Jurkat, Clone E6-1 (cell line): ENCODE measurements around the gene MON1A.
"Not testable (repeated sequence)": the region's sequence is repeated elsewhere in the genome, so short reads cannot be mapped to it uniquely, and the experiment has no call there.

Experiments used
- DNase-seq: peaks from one replicate; pipeline ENCODE4 v3.0.0-alpha.2; 2011; ENCODE audit warnings: low read depth, low spot score
- H3K4me3 ChIP-seq: 2 replicates; pipeline ENCODE4 v1.5.1; 2011; ENCODE audit warnings: mild to moderate bottlenecking, low read length, control low read depth, moderate library complexity

The MON1A gene

DNA sequence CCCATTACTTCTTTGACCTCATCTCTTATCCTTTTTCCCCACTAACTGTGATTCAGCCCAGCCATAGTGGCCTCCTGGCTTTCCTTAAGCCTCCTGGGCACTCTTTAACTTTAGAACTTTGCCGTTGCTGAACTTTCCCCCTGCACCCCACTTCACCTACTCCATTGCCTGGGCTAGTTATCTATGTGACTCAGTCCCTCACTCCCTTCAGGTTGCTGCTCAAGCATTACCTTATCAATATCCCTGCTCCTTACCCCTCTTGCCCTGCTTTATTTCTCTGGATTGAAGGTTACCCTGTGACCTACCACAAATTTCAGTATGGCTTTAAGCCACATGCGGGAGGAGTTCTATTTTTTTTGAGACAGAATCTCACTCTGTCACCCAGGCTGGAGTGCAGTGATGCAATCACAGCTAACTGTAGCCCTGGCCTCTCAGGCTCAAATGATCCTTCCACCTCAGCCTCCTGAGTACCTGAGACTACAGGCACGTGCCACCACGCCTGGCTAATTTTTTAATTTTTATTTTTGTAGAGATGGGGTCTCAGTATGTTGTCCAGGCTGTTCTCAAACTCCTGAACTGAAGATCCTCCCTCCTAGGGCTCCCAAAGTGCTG is 3.4 kb downstream of the MON1A start:
- no peak for DNase-seq
- H3K4me3 ChIP-seq = no peak overlapping the region

DNA sequence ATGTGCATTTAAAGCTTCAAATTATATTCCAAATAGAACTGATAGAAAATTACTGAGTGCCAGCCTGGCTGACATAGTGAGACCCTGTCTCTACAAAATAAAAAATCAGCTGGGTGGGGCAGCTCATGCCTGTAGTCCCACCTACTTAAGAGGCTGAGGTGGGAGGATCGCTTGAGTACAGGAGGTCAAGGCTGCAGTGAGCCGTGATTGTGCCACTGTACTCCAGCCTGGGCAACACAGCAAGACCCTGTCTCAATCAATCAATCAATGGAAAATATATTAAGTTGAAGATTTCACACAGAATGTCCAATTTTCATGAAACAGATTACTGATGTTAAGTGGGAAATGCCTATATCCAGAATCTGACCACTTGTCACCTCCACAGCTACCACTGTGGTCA is 4.1 kb downstream of the MON1A start:
- no peak overlapping the region for H3K4me3 ChIP-seq
- DNase-seq = no peak

DNA sequence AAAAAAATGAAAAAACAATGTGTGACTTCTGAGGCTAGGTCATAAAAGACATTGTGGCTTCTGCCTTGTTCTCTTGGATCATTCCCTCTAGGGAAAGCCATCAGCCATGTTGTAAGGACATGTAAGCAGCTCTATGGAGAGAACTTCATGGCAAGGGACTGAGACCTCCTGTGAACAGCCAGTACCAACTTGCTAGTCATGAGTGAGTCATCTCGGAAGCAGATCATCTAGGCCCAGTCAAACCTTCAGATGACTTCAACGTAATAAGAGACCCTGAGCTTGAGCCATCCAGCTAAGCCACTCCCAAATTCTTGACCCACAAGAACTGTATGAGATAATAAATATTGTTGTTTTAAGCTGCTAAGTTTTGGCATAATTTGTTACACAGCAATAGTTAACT is 4.9 kb downstream of the MON1A start:
- DNase-seq = no peak
- no peak overlapping the region for H3K4me3 ChIP-seq

DNA sequence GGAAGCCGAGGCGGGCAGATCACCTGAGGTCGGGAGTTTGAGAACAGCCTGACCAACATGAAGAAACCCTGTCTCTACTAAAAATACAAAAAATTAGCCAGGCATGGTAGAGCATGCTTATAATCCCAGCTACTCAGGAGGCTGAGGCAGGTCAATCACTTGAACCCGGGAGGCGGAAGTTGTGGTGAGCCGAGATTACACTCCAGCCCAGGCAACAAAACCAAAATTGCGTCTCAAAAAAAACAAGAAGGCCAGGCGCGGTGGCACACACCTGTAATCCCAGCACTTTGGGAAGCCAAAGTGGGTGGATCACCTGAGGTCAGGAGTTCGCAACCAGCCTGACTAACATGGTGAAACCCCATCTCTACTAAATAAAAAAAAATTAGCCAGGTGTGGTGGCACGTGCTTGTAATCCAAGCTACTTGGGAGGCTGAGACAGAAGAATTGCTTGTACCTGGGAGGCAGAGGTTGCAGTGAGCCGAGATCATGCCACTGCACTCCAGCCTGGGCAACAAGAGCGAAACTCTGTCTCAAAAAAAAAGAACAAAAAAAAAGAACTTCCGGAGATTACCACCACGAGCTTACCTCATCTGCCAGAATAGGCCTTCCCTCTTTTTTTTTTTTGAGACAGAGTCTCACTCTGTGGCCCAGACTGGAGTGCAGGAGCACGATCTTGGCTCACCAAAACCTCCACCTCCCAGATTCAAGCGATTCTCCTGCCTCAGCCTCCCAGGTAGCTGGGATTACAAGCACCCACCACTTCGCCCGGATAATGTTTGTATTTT is 11.6 kb downstream of the MON1A start:
- H3K4me3 ChIP-seq, DNase-seq: not testable (repeated sequence)

DNA sequence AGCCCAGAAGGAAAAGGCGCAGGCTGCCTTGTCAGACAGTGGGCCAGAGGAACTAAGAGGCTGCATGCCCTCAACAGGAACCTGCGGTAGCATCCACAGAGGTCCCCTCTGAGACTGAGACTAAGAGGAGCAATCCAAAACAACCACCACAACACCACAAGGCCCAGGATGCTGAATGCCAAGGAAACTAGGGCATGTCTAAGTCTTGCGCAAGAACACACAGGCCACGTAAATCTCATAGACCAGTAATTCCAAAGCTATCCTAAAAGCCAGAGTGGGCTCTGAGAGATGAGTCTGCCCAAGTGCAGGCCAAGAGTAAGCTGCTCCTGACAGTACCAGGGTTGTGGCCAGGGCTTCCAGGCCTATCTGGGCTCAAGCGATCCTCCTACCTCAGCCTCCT is 12.9 kb downstream of the MON1A start:
- DNase-seq = no peak
- no peak overlapping the region for H3K4me3 ChIP-seq

DNA sequence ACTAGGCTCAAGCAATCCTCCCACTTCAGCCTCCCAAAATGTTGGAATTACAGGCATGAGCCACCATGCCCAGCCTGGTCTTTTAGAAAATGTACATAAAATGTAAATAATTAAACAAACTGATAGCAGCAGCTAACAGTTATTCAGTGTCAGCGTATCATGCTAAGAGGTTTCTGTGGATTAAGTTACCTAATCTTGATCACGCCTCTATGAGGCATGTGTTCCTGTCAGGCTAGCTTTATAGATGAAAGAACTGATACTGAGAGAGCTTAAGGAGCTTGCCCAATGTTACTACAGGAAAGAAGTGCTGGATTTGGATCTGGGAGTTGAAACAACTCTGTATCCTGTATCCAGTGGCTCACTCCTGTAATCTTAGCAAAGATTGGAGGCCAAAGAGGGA is 14.7 kb downstream of the MON1A start:
- H3K4me3 ChIP-seq = no peak overlapping the region
- DNase-seq = no peak

DNA sequence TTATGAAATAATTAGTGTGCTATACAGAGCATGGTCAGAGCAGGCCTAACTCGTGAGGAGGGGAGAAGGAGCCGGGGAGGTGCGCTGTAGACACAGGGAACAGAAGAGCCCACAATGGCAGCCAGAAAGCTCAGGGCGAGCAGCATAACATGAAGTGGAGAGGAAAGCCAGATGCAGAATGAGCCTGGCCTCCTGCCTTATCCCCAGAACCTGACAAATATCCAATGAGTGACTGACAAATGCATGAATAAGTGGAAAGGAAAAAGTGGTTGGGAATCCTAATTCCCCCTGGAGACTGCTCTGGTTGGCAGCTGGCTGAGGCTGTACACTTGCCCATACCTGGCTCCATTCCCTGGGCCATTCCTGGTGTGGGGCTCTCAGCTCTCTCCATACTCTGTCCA is 16.7 kb downstream of the MON1A start:
- no peak overlapping the region for H3K4me3 ChIP-seq
- DNase-seq = no peak

DNA sequence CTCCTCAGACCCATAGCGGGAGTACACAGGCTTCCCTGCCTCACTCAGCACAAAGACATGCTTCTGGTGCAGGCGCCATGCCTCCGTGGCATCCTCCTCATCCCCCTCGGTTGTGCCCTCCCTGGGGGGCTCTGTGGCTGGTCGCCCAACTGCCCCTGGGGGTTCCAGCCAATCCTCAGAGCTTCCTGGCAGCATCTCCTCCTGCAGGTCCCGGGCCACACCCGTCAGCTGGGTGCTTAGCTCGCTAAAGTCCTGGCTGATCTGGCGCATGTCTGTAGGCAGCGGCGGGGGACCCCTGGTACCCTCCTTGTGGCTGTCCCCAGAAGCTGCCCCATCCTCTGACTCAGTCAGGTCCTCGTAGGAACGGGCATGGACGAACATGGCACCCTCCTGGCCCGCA is 18.0 kb downstream of the MON1A start:
- H3K4me3 ChIP-seq = no peak overlapping the region
- no peak for DNase-seq

DNA sequence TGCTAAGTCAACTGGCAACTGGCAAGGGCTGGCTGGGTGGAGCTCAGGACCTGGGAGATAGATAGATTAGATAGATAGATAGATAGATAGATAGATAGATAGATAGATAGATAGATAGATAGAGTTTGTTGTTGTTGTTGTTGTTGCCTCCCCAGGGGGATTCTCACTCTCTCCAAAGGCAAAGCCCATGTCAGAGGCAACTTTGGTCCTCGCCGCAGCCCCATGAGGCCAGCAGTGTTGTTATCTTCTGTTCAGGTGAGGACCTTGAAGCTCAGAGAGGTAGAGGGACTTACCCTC is 18.5 kb downstream of the MON1A start:
- no peak overlapping the region for H3K4me3 ChIP-seq
- DNase-seq = no peak

DNA sequence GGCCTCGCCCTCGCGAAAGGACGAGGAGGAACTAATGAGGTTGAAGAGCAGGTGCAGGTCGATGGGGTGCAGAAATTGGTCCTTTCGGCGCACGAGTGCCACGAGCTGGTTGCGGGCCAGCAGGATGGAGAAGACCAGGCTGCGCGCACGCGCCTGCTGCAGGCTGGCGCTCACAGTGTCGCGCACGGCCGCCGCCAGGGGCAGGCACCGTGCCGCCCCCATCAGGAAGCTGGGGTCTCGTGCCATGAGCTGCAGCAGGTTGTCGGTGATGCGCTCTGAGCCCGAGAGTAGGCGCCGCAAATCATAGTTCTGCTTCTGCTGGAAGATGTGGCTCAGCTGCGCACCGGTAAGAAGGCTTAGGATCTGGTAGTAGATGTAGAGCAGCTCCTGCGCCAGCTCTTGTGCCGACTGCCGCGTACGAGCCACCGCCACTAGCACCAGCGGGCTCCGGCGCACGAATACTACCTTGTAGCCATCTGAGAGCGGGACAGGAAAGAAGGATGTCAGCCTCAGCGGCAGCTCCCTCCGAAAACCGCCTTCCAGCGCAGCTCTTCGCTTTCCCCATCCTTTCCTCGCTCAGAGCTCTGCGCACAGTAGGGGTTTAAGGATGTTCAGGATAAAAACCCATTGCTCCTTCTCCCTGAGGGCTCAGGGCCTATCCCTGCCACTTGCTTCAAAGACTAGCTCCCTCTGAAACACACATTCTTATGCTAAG is 19.0 kb downstream of the MON1A start:
- no peak for DNase-seq
- H3K4me3 ChIP-seq = no peak overlapping the region

DNA sequence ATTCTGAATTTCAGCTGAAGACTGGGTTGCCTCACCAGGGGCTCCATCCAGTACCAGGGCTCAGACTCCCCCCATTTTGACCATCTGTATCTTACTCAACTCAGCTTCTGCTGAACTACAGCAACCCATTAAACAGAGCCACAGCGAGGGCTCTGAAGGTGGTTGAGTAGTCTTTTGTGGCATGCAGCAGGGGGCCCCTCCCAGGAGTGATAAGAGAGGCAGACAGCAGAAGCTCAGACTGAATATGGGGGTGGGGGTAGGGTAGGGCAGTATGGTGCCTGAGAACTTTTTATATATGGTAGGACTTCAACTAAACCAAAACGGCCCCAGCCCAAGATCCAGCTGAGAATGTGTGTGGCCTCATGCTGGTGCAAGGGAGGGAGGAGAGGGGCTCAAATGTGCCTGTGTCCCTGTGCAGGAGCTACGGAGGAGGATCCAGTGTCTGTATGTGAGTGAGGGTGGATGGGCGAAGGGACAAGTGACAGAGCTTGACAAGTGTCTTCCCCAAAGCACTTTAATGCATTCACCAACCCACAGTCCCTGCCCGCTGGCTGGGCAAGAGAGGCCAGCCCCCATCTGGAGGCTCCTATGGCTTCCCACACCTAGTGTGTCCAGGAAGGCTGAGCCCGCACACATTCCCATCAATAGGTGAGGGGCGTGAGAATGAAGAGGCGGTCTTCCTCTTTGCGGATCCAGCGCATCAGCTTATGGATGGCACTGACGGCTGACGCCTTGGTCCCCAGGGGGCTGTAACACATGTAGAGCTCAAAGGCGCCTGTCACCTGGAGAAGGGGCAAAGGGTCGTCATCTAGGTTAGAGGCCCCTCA is 21.0 kb downstream of the MON1A start:
- H3K4me3 ChIP-seq = no peak overlapping the region
- no peak for DNase-seq

DNA sequence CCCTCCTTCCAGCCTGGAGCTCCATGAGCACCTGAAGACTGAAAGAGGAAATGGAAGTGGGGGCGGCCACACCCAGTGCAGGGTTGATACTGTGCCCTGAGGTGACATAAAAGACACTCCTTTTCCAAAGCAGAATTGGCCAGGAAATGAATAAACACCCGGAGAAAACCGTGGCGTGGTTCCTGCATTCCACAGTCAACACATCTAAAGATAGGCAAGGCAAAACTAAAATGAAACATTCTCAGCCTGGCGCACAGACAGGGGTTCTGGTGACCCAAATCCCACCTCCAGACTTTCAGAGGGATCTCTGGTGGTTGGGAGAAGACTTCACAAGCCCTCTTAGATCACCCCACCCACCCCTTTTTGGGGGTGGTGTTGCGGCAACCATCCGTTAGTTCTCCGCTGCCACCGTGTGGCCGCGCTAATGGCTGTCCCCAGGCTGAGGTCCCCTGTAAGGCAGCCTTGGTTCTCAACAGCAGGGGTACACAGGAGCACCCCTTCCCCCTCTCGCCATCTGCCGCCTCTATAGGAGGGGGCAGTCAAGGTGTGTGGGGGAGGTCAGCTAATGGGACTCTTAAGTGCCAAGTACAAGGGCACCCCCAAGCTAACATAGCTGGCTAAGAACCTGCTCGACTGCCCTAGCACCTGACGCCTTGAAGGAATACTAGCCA is 23.4 kb downstream of the MON1A start:
- DNase-seq = peak; percentile 52
- peak overlapping the region; percentile 15; the same call in 1 of the 2 replicates for H3K4me3 ChIP-seq

DNA sequence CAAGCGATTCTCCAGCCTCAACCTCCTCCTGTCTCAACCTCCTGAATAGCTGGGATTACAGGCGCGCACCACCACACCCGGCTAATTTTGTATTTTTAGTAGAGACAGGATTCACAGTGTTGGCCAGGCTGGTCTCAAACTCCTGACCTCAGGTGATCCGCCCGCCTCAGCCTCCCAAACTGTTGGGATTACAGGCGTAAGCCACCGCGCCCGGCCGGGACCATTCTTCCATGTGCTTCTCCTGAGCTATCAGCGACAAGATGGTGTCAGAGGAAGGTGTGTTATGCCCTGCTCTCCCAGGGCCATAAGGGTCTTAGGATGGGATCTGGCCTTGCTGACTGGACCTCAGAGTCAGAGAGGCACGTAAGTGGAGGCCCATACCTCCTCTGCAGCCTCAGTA is 25.2 kb downstream of the MON1A start:
- H3K4me3 ChIP-seq = not testable (repeated sequence)

DNA sequence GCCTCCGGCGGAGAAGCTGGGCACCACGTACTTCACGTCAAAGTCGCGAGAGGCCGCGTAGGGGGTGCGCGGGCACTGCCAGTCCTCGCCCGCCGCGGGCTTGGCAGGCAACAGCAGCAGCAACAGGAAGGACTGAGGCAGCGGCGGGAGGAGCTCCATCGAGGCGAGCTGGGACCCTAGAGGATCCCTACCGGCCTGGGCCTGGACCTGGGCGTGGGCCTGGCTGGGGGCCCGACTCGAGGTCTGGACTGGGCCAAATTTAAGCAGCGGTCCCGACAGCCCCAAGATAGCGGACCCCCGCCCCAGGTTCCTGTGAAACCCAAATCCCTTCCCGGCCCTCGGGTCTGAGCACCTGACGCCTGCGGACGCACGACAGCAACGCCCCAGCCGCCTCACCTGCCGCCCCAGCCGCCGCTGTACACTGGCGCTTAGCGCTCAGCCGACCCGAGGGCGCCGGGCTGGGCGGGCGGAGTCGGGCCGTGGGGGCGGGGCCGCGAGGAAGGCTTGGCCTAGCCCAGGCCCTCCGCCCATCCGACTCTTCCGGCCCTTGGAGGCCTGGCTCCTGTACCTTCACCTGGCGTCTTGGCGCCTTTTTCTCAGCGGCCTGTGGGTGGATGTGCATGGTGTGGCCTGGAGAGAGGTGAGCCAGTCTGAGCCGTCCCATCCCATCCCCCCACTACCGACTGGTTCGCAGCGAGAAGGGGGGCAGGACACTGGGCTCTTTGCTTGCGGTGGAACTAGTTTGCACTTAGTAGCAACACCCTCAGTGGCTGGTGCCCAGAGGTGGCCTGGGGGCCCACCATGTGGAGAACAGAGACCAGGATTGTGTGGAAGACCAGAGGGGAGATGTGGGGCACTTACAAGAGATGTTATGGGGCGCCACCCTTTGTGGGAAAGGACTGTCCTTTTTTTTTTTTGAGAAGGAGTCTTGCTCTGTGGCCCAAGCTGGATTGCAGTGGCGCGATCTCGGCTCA is 25.9 kb downstream of the MON1A start, which contains the start of gene MST1R:
Gene MST1R (minus strand): TSS at position 423 of the 974 bp plus-strand sequence. CDS start 264 bp downstream, at position 159.
- DNase-seq = no peak
- no peak within 1 kb of the TSS for H3K4me3 ChIP-seq

More for the DNA sequence above, 25.2 kb downstream of the MON1A start:
- not testable (repeated sequence) for DNase-seq

DNA sequence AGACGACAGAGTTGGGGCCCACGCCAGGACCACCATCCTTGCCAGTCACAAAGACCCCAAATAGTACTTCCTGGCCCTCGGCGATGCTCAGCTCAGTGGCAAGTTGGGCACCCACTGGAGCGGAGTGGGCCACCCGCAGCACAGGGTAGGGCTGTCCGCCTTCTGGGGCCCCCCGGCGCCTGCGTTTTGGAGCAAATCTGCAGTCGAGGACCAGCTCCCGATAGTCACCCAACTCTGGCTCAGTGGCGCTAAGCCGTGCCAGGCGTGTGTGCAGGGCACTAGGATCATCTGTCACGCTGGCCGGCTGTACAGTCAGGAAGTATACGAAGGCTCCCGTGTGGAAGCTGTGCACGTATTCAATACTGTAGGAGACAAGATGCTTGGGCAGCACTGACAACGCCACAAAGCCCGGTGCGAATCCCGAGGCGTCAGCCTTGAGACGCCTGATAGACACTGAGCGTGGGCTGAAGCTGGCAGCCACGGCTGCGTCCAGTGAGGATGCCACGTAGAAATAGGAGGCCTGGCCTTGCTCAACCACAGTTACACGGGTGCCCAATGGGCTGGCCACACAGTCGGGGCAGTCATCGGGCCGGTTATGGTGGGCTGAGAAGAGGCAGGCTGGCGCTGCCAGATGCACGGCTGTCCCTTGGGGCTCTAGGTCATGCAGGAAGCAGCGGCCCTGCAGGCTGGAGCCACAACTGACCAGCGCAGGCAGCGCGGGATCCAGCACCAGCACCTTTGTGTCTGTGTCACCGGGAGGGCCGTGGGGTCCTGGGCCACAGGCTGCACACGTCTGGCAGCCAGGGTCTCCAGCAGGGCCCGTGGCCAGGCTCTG is 26.9 kb downstream of the MON1A start:
- no peak overlapping the region for H3K4me3 ChIP-seq
- no peak for DNase-seq

DNA sequence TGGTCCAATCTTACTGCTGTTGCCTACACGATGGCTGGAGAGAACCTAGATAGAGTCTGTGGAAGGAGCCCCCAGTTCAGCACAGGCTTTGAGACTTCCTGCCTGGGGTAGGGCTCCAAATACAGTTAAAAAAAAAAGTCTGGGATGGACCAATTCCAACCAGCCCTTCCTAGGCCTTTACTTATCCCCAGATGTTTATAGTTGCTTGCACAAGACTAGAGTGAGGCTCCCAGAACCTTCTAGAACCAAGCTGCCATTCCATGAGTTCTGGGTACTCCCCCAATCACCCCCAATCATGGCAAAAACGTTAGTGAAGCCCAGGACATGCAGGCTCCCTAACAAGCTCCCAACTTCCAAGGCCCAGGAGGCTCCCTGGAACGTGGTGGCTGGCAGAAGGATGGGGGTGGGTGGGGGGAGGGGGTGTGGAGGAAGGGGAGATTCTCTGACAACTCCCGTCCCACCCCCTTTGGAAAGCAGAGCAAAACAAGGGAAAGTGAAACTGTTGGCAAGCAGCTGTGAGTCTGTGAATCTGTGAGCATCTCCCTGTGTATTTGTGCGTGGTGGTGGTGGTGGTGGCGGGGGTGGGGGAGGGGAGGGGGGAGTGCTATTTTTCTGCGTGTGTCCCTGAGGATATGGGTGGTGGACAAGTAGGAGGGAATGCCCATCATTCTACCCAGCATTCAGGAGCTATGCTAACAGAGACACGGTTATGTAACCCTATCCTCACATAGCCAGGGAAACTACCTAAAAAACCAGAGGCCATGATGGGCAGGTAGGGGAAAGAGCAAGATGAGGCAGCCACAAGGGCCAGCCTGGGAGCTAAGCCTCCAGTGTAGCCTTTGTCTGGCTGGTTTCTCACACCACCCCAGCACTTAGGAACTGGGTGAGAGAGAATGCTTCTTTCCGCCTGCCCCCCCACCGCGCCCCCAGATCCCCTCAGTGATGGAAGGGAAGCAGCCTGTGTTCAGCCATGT is 28.0 kb downstream of the MON1A start:
- DNase-seq = peak; percentile 16
- no peak overlapping the region for H3K4me3 ChIP-seq
